ENCODE measurements around the gene SLC12A4.

Gene SLC12A4

GRCh38 chr16:67962135-67962534, 6.3 kb downstream of the SLC12A4 start:
- DNase-seq: no peak

- DNase-seq: no peak
These were observed 6.9 kb downstream of the SLC12A4 start for GRCh38 chr16:67961551-67961957.

GRCh38 chr16:67959536-67960329, 8.7 kb downstream of the SLC12A4 start:
- DNase-seq: no peak

GRCh38 chr16:67957622-67958021, 10.8 kb downstream of the SLC12A4 start:
- DNase-seq: no peak

GRCh38 chr16:67954421-67955196, 13.8 kb downstream of the SLC12A4 start:
- DNase-seq: no peak

GRCh38 chr16:67953641-67954375, 14.6 kb downstream of the SLC12A4 start:
- DNase-seq: no peak

GRCh38 chr16:67951485-67951884, 17.0 kb downstream of the SLC12A4 start:
- DNase-seq: no peak

- no peak for DNase-seq
These were observed 18.0 kb downstream of the SLC12A4 start for GRCh38 chr16:67950335-67950843.

GRCh38 chr16:67949645-67950044, 18.8 kb downstream of the SLC12A4 start:
- no peak for DNase-seq

- DNase-seq: no peak
These were observed 20.4 kb downstream of the SLC12A4 start for GRCh38 chr16:67948015-67948414.

- DNase-seq: no peak
These were observed 21.4 kb downstream of the SLC12A4 start for GRCh38 chr16:67946966-67947558.

GRCh38 chr16:67946128-67946569, 22.3 kb downstream of the SLC12A4 start:
- no peak for DNase-seq

- no peak for DNase-seq
These were observed 23.0 kb downstream of the SLC12A4 start for GRCh38 chr16:67945392-67945933.

GRCh38 chr16:67944690-67945391, 23.6 kb downstream of the SLC12A4 start:
- DNase-seq: no peak

- DNase-seq: no peak
These were observed 24.6 kb downstream of the SLC12A4 start, which contains the start of gene LCAT for GRCh38 chr16:67943619-67944504. Gene LCAT (minus strand): TSS chr16:67944120. CDS start chr16:67944101, 19 bp downstream.

- DNase-seq: no peak
These were observed 25.2 kb downstream of the SLC12A4 start for GRCh38 chr16:67943256-67943618.

GRCh38 chr16:67942510-67943255, 25.8 kb downstream of the SLC12A4 start:
- no peak for DNase-seq

- DNase-seq: peak in 2 of 5 experiments; percentile 15 to 42
These were observed 26.3 kb downstream of the SLC12A4 start for GRCh38 chr16:67942200-67942509.

GRCh38 chr16:67941469-67942199, 26.8 kb downstream of the SLC12A4 start:
- DNase-seq: no peak
